ENCODE results near the gene IGF2R.

DNA sequence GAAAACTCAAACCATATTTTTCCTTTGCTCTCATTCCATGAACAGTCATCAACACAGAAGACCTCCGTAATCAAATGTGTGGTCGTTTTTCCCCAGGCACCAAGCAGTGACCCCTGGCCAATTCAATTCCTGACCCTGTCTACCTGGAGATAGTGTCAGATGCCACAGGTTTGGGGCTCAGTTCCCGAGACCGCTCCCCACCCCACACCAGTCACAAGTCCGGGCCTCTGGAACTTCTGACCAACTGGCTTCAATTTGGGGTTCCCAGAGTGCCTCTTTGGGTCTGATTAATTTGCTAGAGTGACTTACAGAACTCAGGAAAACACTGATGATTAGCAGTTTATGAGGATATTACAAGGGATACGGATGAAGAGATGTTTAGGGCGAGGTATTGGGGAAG, 6.0 kb downstream of the IGF2R start:
- no peak for TF ChIP-seq POLR2A (IDR thresholded peaks at IDR 0.05)
- TF ChIP-seq, protein P1, sequence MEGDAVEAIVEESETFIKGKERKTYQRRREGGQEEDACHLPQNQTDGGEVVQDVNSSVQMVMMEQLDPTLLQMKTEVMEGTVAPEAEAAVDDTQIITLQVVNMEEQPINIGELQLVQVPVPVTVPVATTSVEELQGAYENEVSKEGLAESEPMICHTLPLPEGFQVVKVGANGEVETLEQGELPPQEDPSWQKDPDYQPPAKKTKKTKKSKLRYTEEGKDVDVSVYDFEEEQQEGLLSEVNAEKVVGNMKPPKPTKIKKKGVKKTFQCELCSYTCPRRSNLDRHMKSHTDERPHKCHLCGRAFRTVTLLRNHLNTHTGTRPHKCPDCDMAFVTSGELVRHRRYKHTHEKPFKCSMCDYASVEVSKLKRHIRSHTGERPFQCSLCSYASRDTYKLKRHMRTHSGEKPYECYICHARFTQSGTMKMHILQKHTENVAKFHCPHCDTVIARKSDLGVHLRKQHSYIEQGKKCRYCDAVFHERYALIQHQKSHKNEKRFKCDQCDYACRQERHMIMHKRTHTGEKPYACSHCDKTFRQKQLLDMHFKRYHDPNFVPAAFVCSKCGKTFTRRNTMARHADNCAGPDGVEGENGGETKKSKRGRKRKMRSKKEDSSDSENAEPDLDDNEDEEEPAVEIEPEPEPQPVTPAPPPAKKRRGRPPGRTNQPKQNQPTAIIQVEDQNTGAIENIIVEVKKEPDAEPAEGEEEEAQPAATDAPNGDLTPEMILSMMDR (IDR thresholded peaks at IDR 0.05) = no peak
- no peak for TF ChIP-seq POLR2AphosphoS5 (IDR thresholded peaks at IDR 0.05)
- no peak for TF ChIP-seq EP300 (IDR thresholded peaks at IDR 0.05; ENCODE audit: low read depth)
